ENCODE data around the gene GAL3ST2.

- TF ChIP-seq BCL11A (IDR thresholded peaks at IDR 0.05; ENCODE audit: low read depth in 2 of 2, low read length in 2 of 2) (no peak), POLR2AphosphoS5 (IDR thresholded peaks at IDR 0.05; ENCODE audit: low read depth, low read length) (no peak), CTCF (IDR thresholded peaks at IDR 0.05; ENCODE audit: control extremely low read depth in 1 of 3, insufficient read depth in 1 of 3, low read depth in 1 of 3, low read length in 3 of 3) (no peak), TAF1 (IDR thresholded peaks at IDR 0.05; ENCODE audit: low read depth, low read length) (no peak), KDM5A (IDR thresholded peaks at IDR 0.05; ENCODE audit: low read length) (no peak), MAX (IDR thresholded peaks at IDR 0.05) (no peak), POLR2A (IDR thresholded peaks at IDR 0.05; ENCODE audit: control extremely low read depth in 1 of 2, low read depth in 2 of 2, low read length in 2 of 2) (no peak), GABPA (IDR thresholded peaks at IDR 0.05; ENCODE audit: borderline replicate concordance, insufficient read depth, low read length) (no peak), EP300 (IDR thresholded peaks at IDR 0.05; ENCODE audit: borderline replicate concordance in 1 of 2, low read depth in 2 of 2, low read length in 2 of 2) (no peak), SP1 (IDR thresholded peaks at IDR 0.05; ENCODE audit: low read depth, low read length) (no peak), POU5F1 (IDR thresholded peaks at IDR 0.05; ENCODE audit: low read depth, low read length) (no peak), SIRT6 (IDR thresholded peaks at IDR 0.05; ENCODE audit: low read length) (no peak)
These were observed 18.7 kb downstream of the GAL3ST2 start for GRCh38 chr2:241795021-241795999.

Measured in H1 (cell line).